ENCODE data around the gene PDE4A.
A peak's percentile ranks its signal among the peaks of the same experiment; 100 is the strongest.

The PDE4A gene

GRCh38 chr19:10478476-10478875, 58.1 kb downstream of the PDE4A start:
- Histone ChIP-seq H3K9me2 (ENCODE audit: low read depth, low read length) (no peaks in the 10 kb centered on the region), H3F3A (ENCODE audit: insufficient read depth, low read length) (no peaks in the 10 kb centered on the region), H2AFZ (ENCODE audit: low read length) (no peak overlapping the region), H3K9ac (ENCODE audit: low read length) (no peak overlapping the region), H3K9me3 (ENCODE audit: low read length) (no peaks in the 10 kb centered on the region), H4K20me1 (ENCODE audit: insufficient read depth, low read length) (no peaks in the 10 kb centered on the region), H3K36me3 (ENCODE audit: insufficient read depth, low read length) (no peaks in the 10 kb centered on the region), H3K4me2 (ENCODE audit: low read length) (no peak overlapping the region), H3K27ac (ENCODE audit: low read depth, low read length, poor library complexity, severe bottlenecking) (no peak overlapping the region), H3K27me3 (ENCODE audit: insufficient read depth, low read length) (no peaks in the 10 kb centered on the region), H3K4me1 (ENCODE audit: insufficient read depth, low read length, severe bottlenecking) (no peaks in the 10 kb centered on the region), H3K79me2 (ENCODE audit: insufficient read depth, low read length) (no peaks in the 10 kb centered on the region), H3K4me3 (ENCODE audit: low read depth, low read length, poor library complexity, severe bottlenecking) (no peak overlapping the region)
- TF ChIP-seq EZH2 (IDR thresholded peaks at IDR 0.05; ENCODE audit: borderline replicate concordance, low read length): no peak
- TF ChIP-seq CTCF (IDR thresholded peaks at IDR 0.05; ENCODE audit: low read length): no peak

DNA sequence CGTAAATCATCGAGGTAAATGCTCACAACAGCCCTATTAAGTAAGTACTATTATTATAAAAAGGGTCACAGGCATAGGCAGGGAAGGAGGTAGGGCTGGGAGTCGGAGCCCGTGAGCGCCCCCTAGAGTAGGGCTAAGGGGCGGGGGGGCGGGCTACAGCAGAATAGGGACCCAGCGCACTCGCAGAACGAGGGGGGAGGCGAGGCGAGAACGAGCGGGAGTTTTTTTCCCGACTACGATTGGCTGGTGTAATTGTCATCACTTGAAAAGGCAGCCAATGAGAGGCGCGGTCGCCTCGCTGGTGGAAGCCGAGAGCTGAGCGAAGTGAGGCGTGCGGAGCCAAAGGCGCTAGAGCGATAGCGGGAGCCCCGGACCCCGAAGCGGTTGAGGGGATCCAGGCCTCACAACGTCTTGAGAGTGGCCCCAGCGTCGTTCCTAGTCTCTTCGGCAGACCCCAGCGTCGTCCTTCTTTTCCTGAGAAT, 58.6 kb downstream of the PDE4A start:
- no peaks in the 10 kb centered on the region for H3K9me2 ChIP-seq (ENCODE audit: low read depth, low read length)
- no peak overlapping the region for H3K9ac ChIP-seq (ENCODE audit: low read length)
- no peak overlapping the region for H3K27ac ChIP-seq (ENCODE audit: low read depth, low read length, poor library complexity, severe bottlenecking)
- H3K4me3 ChIP-seq (ENCODE audit: low read depth, low read length, poor library complexity, severe bottlenecking): no peak overlapping the region
- no peaks in the 10 kb centered on the region for H3K79me2 ChIP-seq (ENCODE audit: insufficient read depth, low read length)
- H3K9me3 ChIP-seq (ENCODE audit: low read length): no peaks in the 10 kb centered on the region
- H3K4me2 ChIP-seq (ENCODE audit: low read length): no peak overlapping the region
- TF ChIP-seq CTCF (IDR thresholded peaks at IDR 0.05; ENCODE audit: low read length) (peak; percentile 21), EZH2 (IDR thresholded peaks at IDR 0.05; ENCODE audit: borderline replicate concordance, low read length) (no peak)
- no peaks in the 10 kb centered on the region for H3K27me3 ChIP-seq (ENCODE audit: insufficient read depth, low read length)
- no peaks in the 10 kb centered on the region for H3K36me3 ChIP-seq (ENCODE audit: insufficient read depth, low read length)
- no peaks in the 10 kb centered on the region for H3K4me1 ChIP-seq (ENCODE audit: insufficient read depth, low read length, severe bottlenecking)
- no peak overlapping the region for H2AFZ ChIP-seq (ENCODE audit: low read length)
- H3F3A ChIP-seq (ENCODE audit: insufficient read depth, low read length): no peaks in the 10 kb centered on the region
- H4K20me1 ChIP-seq (ENCODE audit: insufficient read depth, low read length): no peaks in the 10 kb centered on the region

DNA sequence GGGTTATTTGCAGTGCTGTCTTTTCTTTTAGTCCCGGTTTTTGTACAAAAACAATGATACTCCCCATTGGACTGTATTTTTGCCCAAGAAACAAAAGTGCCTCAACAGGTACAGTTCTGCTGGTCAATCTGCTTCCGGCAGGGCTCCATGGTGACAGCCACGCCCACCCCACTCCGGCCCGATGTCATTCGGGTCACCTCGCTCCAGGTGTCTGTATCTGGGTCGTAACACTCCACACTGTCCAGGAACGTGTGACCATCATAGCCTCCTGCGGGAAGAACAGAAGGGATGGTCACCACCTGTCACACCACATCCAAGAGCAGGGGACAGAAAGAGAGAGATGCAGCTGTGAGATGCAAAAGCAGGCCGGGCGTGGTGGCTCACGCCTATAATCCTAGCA, 66.2 kb downstream of the PDE4A start:
- TF ChIP-seq CTCF (IDR thresholded peaks at IDR 0.05; ENCODE audit: low read length) (no peak), EZH2 (IDR thresholded peaks at IDR 0.05; ENCODE audit: borderline replicate concordance, low read length) (no peak)
- no peaks in the 10 kb centered on the region for H3K79me2 ChIP-seq (ENCODE audit: insufficient read depth, low read length)
- H2AFZ ChIP-seq (ENCODE audit: low read length): no peak overlapping the region
- H3K4me1 ChIP-seq (ENCODE audit: insufficient read depth, low read length, severe bottlenecking): no peaks in the 10 kb centered on the region
- no peak overlapping the region for H3K27ac ChIP-seq (ENCODE audit: low read depth, low read length, poor library complexity, severe bottlenecking)
- H4K20me1 ChIP-seq (ENCODE audit: insufficient read depth, low read length): no peaks in the 10 kb centered on the region
- H3K9me3 ChIP-seq (ENCODE audit: low read length): no peaks in the 10 kb centered on the region
- no peak overlapping the region for H3K9ac ChIP-seq (ENCODE audit: low read length)
- no peak overlapping the region for H3K4me3 ChIP-seq (ENCODE audit: low read depth, low read length, poor library complexity, severe bottlenecking)
- H3K27me3 ChIP-seq (ENCODE audit: insufficient read depth, low read length): no peaks in the 10 kb centered on the region
- H3K4me2 ChIP-seq (ENCODE audit: low read length): no peak overlapping the region
- H3K36me3 ChIP-seq (ENCODE audit: insufficient read depth, low read length): peaks cover 60% of the 10 kb centered on the region
- H3K9me2 ChIP-seq (ENCODE audit: low read depth, low read length): no peaks in the 10 kb centered on the region
- H3F3A ChIP-seq (ENCODE audit: insufficient read depth, low read length): no peaks in the 10 kb centered on the region
